Endothelial cell of umbilical vein (primary cell): ENCODE measurements around the gene AACS. TPM values are rescaled to one million over a fixed set of nuclear protein-coding genes. Genes with fewer than 3 reads are reported as not detected.

Experiments used
- BruUV-seq: library from RNA; stranded (reverse); fragments of 400-500 nt; replicated peaks from 2 replicates; lab custom pipeline; 2021; lab: Mats Ljungman, UMichigan
- CTCF ChIA-PET: fragments of 300-600, 350-600 bp; sonication (Branson Sonifier 250); formaldehyde crosslinking; loops from one replicate; lab custom pipeline; 2021; ENCODE audit warnings: antibody characterized with exemption, inconsistent platforms; lab: Charles Lee
- POLR2A ChIA-PET: fragments of 300-600, 350-600 bp; sonication (Branson Sonifier 250); formaldehyde crosslinking; loops from one replicate; lab custom pipeline; 2021; ENCODE audit warnings: antibody characterized with exemption, inconsistent platforms; lab: Charles Lee
- DNase-seq: peaks from one replicate; pipeline ENCODE4 v3.0.0-alpha.2; 2011; ENCODE audit warnings: low read depth, low spot score
- FAIRE-seq: peaks from 2 replicates; lab custom pipeline; 2011; peaks lifted over from hg19 to GRCh38; lab: Jason Lieb, UNC
- H2AFZ ChIP-seq: 2 replicates; pipeline ENCODE4 v1.6.0; 2012; ENCODE audit warnings: low read depth, low read length, control low read depth, inconsistent platforms
- H3K27ac ChIP-seq: 2 replicates; pipeline ENCODE4 v1.5.1; 2011; ENCODE audit warnings: low read depth, mild to moderate bottlenecking, control low read depth, low read length, moderate library complexity; ENCODE audit not compliant: insufficient read depth
- H3K27me3 ChIP-seq, 2 experiments: 2 replicates each; pipeline versions ENCODE4 v1.6.0 to v1.6.1; 2011; ENCODE audit warnings: low read length in 2 of 2, mixed read lengths in 1 of 2; ENCODE audit not compliant: control insufficient read depth in 2 of 2, insufficient read depth in 2 of 2
- H3K36me3 ChIP-seq, 2 experiments: 2 replicates in 1 of 2; 3 replicates in 1 of 2; pipeline ENCODE4 v1.5.1; 2011; ENCODE audit warnings: low read length in 2 of 2, mild to moderate bottlenecking in 1 of 2, moderate library complexity in 1 of 2; ENCODE audit not compliant: control insufficient read depth in 2 of 2, insufficient read depth in 2 of 2; ENCODE audit errors: extremely low read depth in 1 of 2
- H3K4me1 ChIP-seq: 3 replicates; pipeline ENCODE4 v1.5.1; 2011; ENCODE audit warnings: mild to moderate bottlenecking, low read length; ENCODE audit not compliant: control insufficient read depth, insufficient read depth; ENCODE audit errors: extremely low read depth
- H3K4me2 ChIP-seq: 2 replicates; pipeline ENCODE4 v1.6.1; 2011; ENCODE audit warnings: low read length, control low read depth, mixed read lengths; ENCODE audit not compliant: insufficient read depth
- H3K4me3 ChIP-seq, 3 experiments: fragments of 200-600 bp in 1 of 3; sonication (generic), shearing (Covaris generic) in 1 of 3; replicated peaks in 1 of 3; 2 replicates each; pipeline ENCODE4 v1.5.1; 2011 to 2016; ENCODE audit warnings: control low read depth in 3 of 3, low read length in 3 of 3, mild to moderate bottlenecking in 2 of 3, inconsistent platforms in 1 of 3, low read depth in 1 of 3, moderate library complexity in 1 of 3; ENCODE audit not compliant: insufficient read depth in 1 of 3
- H3K79me2 ChIP-seq: 2 replicates; pipeline ENCODE4 v1.6.0; 2012; ENCODE audit warnings: low read length, inconsistent platforms; ENCODE audit not compliant: control insufficient read depth, insufficient read depth
- H3K9ac ChIP-seq: replicated peaks from 2 replicates; pipeline ENCODE3; 2011; ENCODE audit warnings: low read length, control low read depth; ENCODE audit not compliant: insufficient read depth; ENCODE audit errors: extremely low read depth
- H3K9me1 ChIP-seq: replicated peaks from 3 replicates; pipeline ENCODE4 v1.6.0; 2011; ENCODE audit warnings: mild to moderate bottlenecking, low read length; ENCODE audit not compliant: control insufficient read depth, insufficient read depth; ENCODE audit errors: extremely low read depth
- H3K9me3 ChIP-seq: replicated peaks from 2 replicates; pipeline ENCODE4 v1.5.1; 2012; ENCODE audit warnings: low read length, inconsistent platforms; ENCODE audit not compliant: control insufficient read depth, insufficient read depth
- H4K20me1 ChIP-seq: replicated peaks from 2 replicates; pipeline ENCODE3; 2011; ENCODE audit warnings: mild to moderate bottlenecking, low read length; ENCODE audit not compliant: control insufficient read depth, insufficient read depth; ENCODE audit errors: extremely low read depth
- CTCF ChIP-seq, 2 donors: IDR thresholded peaks; 1 replicate in 1 of 2; 2 replicates in 1 of 2; pipeline ENCODE4 v1.5.1; 2011; ENCODE audit warnings: low read length in 2 of 2, mild to moderate bottlenecking in 2 of 2, moderate library complexity in 2 of 2, control low read depth in 1 of 2, inconsistent platforms in 1 of 2, low read depth in 1 of 2; ENCODE audit not compliant: insufficient read depth in 1 of 2; ENCODE audit errors: extremely low read depth in 1 of 2
- EZH2 ChIP-seq: IDR thresholded peaks from 2 replicates; pipeline ENCODE4 v1.6.1; 2012; ENCODE audit warnings: borderline replicate concordance, low read depth, mild to moderate bottlenecking, moderate library complexity, low read length, inconsistent platforms; ENCODE audit not compliant: severe bottlenecking
- FOS ChIP-seq: IDR thresholded peaks from 2 replicates; pipeline ENCODE4 v1.6.1; 2011; ENCODE audit warnings: mild to moderate bottlenecking, low read length, moderate library complexity, borderline replicate concordance; ENCODE audit not compliant: insufficient read depth
- GATA2 ChIP-seq: IDR thresholded peaks from 2 replicates; pipeline ENCODE4 v1.7.0; 2011; ENCODE audit warnings: low read depth, mild to moderate bottlenecking, moderate library complexity, mixed read lengths, low read length; ENCODE audit not compliant: insufficient read length, insufficient read depth
- JUN ChIP-seq: IDR thresholded peaks from 2 replicates; pipeline ENCODE4 v1.6.1; 2011; ENCODE audit warnings: borderline replicate concordance, low read depth; ENCODE audit not compliant: insufficient read length, insufficient read depth
- MYC ChIP-seq: IDR thresholded peaks from one replicate; pipeline ENCODE4 v1.6.1; 2011; ENCODE audit warnings: mild to moderate bottlenecking, low read depth, low read length
- POLR2A ChIP-seq: IDR thresholded peaks from 2 replicates; pipeline ENCODE4 v1.6.1; 2012; ENCODE audit warnings: low read depth, mild to moderate bottlenecking, control low read depth, low read length
- POLR2AphosphoS5 ChIP-seq: IDR thresholded peaks from 2 replicates; pipeline ENCODE4 v1.6.1; 2012; ENCODE audit warnings: low read depth, mild to moderate bottlenecking, control low read depth, low read length, moderate library complexity; ENCODE audit not compliant: insufficient read depth
- dilution Hi-C: fragments of 300-500 bp; cut with MboI; formaldehyde crosslinking; loops from one replicate; pipeline ENCODE4 v1.15.0; 2019; ENCODE audit warnings: low sequenced_read_pairs; ENCODE audit not compliant: extremely low pct_ligation_motif_present
- intact Hi-C: fragments of 100-400 bp; cut with micrococcal nuclease; formaldehyde crosslinking; loops from one replicate; pipeline ENCODE4 v1.10.0; 2022
- polyA plus RNA-seq, 4 experiments: library from polyadenylated mRNA; depleted of rRNA in 3 of 4; stranded (reverse) in 3 of 4; unstranded in 1 of 4; fragments of >200 nt; gene quantifications; 2 replicates each; pipeline versions ENCODE4 v1.2.1 to v1.2.3, GENCODE V29; 2011 to 2012; ENCODE audit warnings: missing spikeins in 1 of 4
- total RNA-seq: library from RNA; stranded (reverse); gene quantifications from 2 replicates; pipeline ENCODE4 v1.2.3, GENCODE V29; 2021
- TF ChIP-seq, protein P1 (sequence below): IDR thresholded peaks from 2 replicates; pipeline ENCODE4 v1.6.1; 2011; ENCODE audit not compliant: insufficient read depth, insufficient read length

The AACS gene
- total and polyA plus RNA-seq, 2 donors (not counting 3 experiments of a cell fraction or from before 2014, with no cell fraction given), result 34.7 to 40.3 TPM

GRCh38 chr12:125151284-125151683 is 86.0 kb downstream of the AACS start:
- Histone ChIP-seq H3K9me1 (no peaks in the 10 kb centered on the region), H2AFZ (no peak overlapping the region), H3K27ac (no peak overlapping the region), H3K36me3 (no peaks in the 10 kb centered on the region), H3K4me3 (no peak overlapping the region), H3K9me3 (no peaks in the 10 kb centered on the region), H3K4me1 (no peaks in the 10 kb centered on the region), H3K27me3 (no peaks in the 10 kb centered on the region), H4K20me1 (no peaks in the 10 kb centered on the region), H3K79me2 (no peaks in the 10 kb centered on the region), H3K9ac (no peak overlapping the region), H3K4me2 (no peak overlapping the region)
- FAIRE-seq, result no peak
- ChIA-PET CTCF (no interaction called here), POLR2A (no interaction called here)
- TF ChIP-seq JUN (no peak), EZH2 (no peak), POLR2A (no peak), FOS (no peak), CTCF (IDR thresholded peaks at IDR 0.05; ENCODE audit: extremely low read depth in 1 of 2, insufficient read depth in 1 of 2, low read depth in 1 of 2, low read length in 2 of 2) (no peak), POLR2AphosphoS5 (no peak), MYC (no peak), GATA2 (no peak)
- TF ChIP-seq, protein P1, sequence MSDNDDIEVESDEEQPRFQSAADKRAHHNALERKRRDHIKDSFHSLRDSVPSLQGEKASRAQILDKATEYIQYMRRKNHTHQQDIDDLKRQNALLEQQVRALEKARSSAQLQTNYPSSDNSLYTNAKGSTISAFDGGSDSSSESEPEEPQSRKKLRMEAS, result no peak
- intact Hi-C loops (no loop called here), dilution Hi-C loops (no loop called here)
- no peak for DNase-seq
- no TSS peak for BruUV-seq
